DND-41 (cell line): ENCODE measurements around the gene FREY1.
A peak's percentile ranks its signal among the peaks of the same experiment; 100 is the strongest.

Source experiments
- ATAC-seq: fragments of 200-7000 bp; cut with Tn5 transposase; 3 replicates; pipeline ENCODE4 v1.9.1; 2021; ENCODE audit warnings: low read depth; ENCODE audit not compliant: insufficient read depth
- DNase-seq: peaks from one replicate; pipeline ENCODE4 v3.0.0-alpha.2; 2020
- H2AFZ ChIP-seq: 2 replicates; pipeline ENCODE4 v1.6.0; 2012; ENCODE audit warnings: low read depth, low read length
- H3K27ac ChIP-seq: 2 replicates; pipeline ENCODE4 v1.5.1; 2012; ENCODE audit warnings: low read length, inconsistent platforms
- H3K27me3 ChIP-seq: fragments of 200-600 bp; sonication (generic); 2 replicates; pipeline ENCODE4 v1.6.0; 2012; ENCODE audit warnings: low read length, mild to moderate bottlenecking, inconsistent platforms; ENCODE audit not compliant: insufficient read depth, poor library complexity
- H3K36me3 ChIP-seq: 2 replicates; pipeline ENCODE4 v1.5.1; 2012; ENCODE audit warnings: low read length, inconsistent platforms; ENCODE audit not compliant: insufficient read depth
- H3K4me1 ChIP-seq: 2 replicates; pipeline ENCODE4 v1.5.1; 2012; ENCODE audit warnings: mild to moderate bottlenecking, low read length; ENCODE audit not compliant: insufficient read depth
- H3K4me2 ChIP-seq: 2 replicates; pipeline ENCODE4 v1.6.0; 2012; ENCODE audit warnings: mild to moderate bottlenecking, moderate library complexity, low read length, inconsistent platforms; ENCODE audit not compliant: insufficient read depth
- H3K4me3 ChIP-seq, 2 experiments: fragments of 200-600 bp in 1 of 2; shearing (Covaris generic) in 1 of 2; 2 replicates each; pipeline ENCODE4 v1.5.1; 2012 to 2016; ENCODE audit warnings: inconsistent platforms in 2 of 2, low read length in 2 of 2, mild to moderate bottlenecking in 2 of 2, low read depth in 1 of 2, moderate library complexity in 1 of 2
- H3K79me2 ChIP-seq: 2 replicates; pipeline ENCODE4 v1.6.0; 2012; ENCODE audit warnings: low read length, inconsistent platforms; ENCODE audit not compliant: insufficient read depth
- H3K9ac ChIP-seq: 2 replicates; pipeline ENCODE4 v1.6.0; 2012; ENCODE audit warnings: low read depth, mild to moderate bottlenecking, inconsistent platforms, low read length, moderate library complexity
- H3K9me3 ChIP-seq: 2 replicates; pipeline ENCODE4 v1.5.1; 2012; ENCODE audit warnings: low read length, moderate library complexity, mild to moderate bottlenecking, inconsistent platforms; ENCODE audit not compliant: insufficient read depth, severe bottlenecking
- H4K20me1 ChIP-seq: 2 replicates; pipeline ENCODE4 v1.6.0; 2012; ENCODE audit warnings: low read length; ENCODE audit not compliant: insufficient read depth
- EZH2 ChIP-seq: IDR thresholded peaks from 3 replicates; pipeline ENCODE4 v1.6.1; 2012; ENCODE audit warnings: borderline replicate concordance, low read depth, mild to moderate bottlenecking, moderate library complexity, low read length, inconsistent platforms; ENCODE audit not compliant: severe bottlenecking
- TF ChIP-seq, protein P1 (sequence below): IDR thresholded peaks from 2 replicates; pipeline ENCODE4 v1.5.1; 2012; ENCODE audit warnings: borderline replicate concordance, low read length, moderate library complexity, mild to moderate bottlenecking; ENCODE audit not compliant: poor library complexity, severe bottlenecking; ENCODE audit errors: extremely low read depth

The FREY1 gene

DNA sequence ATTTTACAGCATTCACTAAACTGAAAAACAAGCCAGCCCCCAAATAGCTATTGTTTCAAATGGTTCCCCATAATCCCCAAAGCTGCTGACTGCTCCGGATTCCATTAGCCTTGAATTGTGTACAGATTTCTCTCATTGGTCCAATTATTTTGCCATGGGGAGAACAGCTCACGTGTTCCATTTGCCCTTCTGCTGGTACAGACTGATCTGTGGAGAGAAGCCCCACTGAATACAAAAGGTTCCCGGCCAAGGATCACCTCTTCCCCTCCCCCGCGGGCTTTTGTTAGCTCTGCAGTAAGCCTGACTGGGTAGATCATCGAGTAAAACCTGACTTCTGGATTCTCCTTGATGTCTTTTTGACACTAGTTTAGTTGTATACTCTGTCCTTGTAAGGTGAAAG, 30.7 kb downstream of the FREY1 start:
- TF ChIP-seq, protein P1, sequence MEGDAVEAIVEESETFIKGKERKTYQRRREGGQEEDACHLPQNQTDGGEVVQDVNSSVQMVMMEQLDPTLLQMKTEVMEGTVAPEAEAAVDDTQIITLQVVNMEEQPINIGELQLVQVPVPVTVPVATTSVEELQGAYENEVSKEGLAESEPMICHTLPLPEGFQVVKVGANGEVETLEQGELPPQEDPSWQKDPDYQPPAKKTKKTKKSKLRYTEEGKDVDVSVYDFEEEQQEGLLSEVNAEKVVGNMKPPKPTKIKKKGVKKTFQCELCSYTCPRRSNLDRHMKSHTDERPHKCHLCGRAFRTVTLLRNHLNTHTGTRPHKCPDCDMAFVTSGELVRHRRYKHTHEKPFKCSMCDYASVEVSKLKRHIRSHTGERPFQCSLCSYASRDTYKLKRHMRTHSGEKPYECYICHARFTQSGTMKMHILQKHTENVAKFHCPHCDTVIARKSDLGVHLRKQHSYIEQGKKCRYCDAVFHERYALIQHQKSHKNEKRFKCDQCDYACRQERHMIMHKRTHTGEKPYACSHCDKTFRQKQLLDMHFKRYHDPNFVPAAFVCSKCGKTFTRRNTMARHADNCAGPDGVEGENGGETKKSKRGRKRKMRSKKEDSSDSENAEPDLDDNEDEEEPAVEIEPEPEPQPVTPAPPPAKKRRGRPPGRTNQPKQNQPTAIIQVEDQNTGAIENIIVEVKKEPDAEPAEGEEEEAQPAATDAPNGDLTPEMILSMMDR, result no peak
- no peak for TF ChIP-seq EZH2
- no peaks in the 10 kb centered on the region for H3K9me3 ChIP-seq
- H3K9ac ChIP-seq, result no peak overlapping the region
- H2AFZ ChIP-seq, result no peak overlapping the region
- DNase-seq (no peak), ATAC-seq (no peak)
- H3K27ac ChIP-seq, result no peak overlapping the region
- peaks cover 8% of the 10 kb centered on the region; the same call in 1 of the 2 replicates for H4K20me1 ChIP-seq
- H3K4me2 ChIP-seq, result no peak overlapping the region
- H3K79me2 ChIP-seq, result no peaks in the 10 kb centered on the region
- no peaks in the 10 kb centered on the region for H3K27me3 ChIP-seq
- peaks cover 56% of the 10 kb centered on the region for H3K36me3 ChIP-seq
- no peak overlapping the region for H3K4me3 ChIP-seq
- no peaks in the 10 kb centered on the region for H3K4me1 ChIP-seq

- DNase-seq (peak; percentile 37), ATAC-seq (peak; percentile 79)
- H3K4me1 ChIP-seq, result no peaks in the 10 kb centered on the region
- no peak overlapping the region for H3K27ac ChIP-seq
- H3K9me3 ChIP-seq, result no peaks in the 10 kb centered on the region
- H3K4me3 ChIP-seq, result no peak overlapping the region
- TF ChIP-seq, protein P1, result peak; percentile 66
- no peak for TF ChIP-seq EZH2
- H3K9ac ChIP-seq, result no peak overlapping the region
- no peaks in the 10 kb centered on the region for H3K27me3 ChIP-seq
- peaks cover 67% of the 10 kb centered on the region for H3K36me3 ChIP-seq
- no peak overlapping the region for H3K4me2 ChIP-seq
- no peak overlapping the region for H2AFZ ChIP-seq
- peaks cover 8% of the 10 kb centered on the region; the same call in 1 of the 2 replicates for H4K20me1 ChIP-seq
- no peaks in the 10 kb centered on the region for H3K79me2 ChIP-seq
Observed at GRCh38 chr11:45872651-45873356, 34.3 kb downstream of the FREY1 start.

- Histone ChIP-seq H3K4me3 (no peak overlapping the region), H3K4me2 (no peak overlapping the region), H2AFZ (no peak overlapping the region), H4K20me1 (peaks cover 8% of the 10 kb centered on the region; the same call in 1 of the 2 replicates), H3K27me3 (no peaks in the 10 kb centered on the region), H3K9ac (no peak overlapping the region), H3K36me3 (peaks cover 65% of the 10 kb centered on the region), H3K79me2 (no peaks in the 10 kb centered on the region), H3K27ac (no peak overlapping the region), H3K4me1 (no peaks in the 10 kb centered on the region), H3K9me3 (no peaks in the 10 kb centered on the region)
- ATAC-seq (no peak), DNase-seq (no peak)
- no peak for TF ChIP-seq EZH2
- TF ChIP-seq, protein P1, result no peak
Observed at GRCh38 chr11:45871638-45872037, 35.4 kb downstream of the FREY1 start.
